NCI-H524 (cell line): ENCODE results near the gene GBA2.
A peak's percentile ranks its signal among the peaks of the same experiment; 100 is the strongest.

Experiments used
- DNase-seq, 2 experiments: peaks; one replicate each; lab custom pipeline; 2025; lab: John Stamatoyannopoulos, UW

The GBA2 gene

DNA sequence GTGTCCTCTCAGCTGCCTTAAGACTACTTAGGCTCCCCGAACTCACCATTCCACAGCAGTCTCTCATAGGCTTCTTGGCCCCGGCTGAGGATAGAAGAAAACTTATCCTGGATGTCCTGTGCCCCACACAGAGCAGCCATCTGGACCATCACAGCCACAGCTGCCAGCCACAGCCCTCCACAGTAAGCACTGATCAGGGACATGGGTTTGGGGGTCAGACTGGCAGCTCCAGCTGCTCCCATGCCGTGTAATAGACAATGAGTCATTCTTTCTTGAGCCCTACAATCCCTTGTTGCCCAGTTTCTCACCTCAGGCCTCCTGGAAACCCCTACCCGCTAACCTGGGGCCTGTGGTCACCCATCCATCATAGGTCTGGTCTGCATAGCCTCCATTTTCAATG lies 10.8 kb downstream of the GBA2 start:
- peak in 1 of 2 experiments; percentile 36 for DNase-seq

DNA sequence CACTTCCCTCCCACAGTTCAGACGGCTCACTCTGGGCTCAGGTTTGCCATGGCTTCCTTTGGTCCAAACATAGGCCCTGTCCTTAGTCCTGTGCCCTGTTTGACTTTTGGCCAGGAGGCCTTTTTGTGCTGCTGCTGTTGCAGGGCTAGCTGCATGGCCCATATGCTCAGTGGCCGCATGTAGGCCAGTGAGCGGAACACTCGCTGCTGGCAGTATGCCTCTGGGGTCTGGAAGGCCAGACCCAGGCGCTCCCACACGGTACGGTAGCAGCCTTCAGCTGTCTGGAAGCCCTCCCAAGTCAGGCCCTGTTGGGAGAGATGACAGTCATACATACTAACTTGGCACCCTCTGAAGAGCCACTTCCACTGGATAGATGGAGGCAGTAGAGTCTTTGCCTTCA lies 11.9 kb downstream of the GBA2 start:
- DNase-seq: no peak

DNA sequence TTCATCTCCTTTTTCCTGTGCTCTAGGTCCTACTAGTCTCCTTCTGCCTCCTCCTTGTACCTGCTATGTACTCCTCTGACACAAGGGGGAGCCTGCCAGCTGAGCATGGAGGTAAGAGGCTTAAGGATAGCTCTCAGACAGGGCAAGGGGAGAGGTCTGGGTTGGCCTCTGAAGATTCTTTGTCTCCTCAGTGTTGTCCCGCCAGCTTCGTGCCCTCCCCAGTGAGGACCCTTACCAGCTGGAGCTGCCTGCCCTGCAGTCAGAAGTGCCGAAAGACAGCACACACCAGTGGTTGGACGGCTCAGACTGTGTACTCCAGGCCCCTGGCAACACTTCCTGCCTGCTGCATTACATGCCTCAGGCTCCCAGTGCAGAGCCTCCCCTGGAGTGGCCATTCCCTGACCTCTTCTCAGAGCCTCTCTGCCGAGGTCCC lies 12.8 kb downstream of the GBA2 start:
- DNase-seq: peak; percentile 71 to 77

GRCh38 chr9:35734096-35734495 lies 14.9 kb downstream of the GBA2 start:
- DNase-seq: no peak

- DNase-seq: peak; percentile 86 to 89
Observed at GRCh38 chr9:35732800-35733541, 16.1 kb downstream of the GBA2 start.

GRCh38 chr9:35732185-35732799 lies 16.7 kb downstream of the GBA2 start, which contains the start of the genes CREB3 and TLN1:
Gene CREB3 (plus strand): TSS chr9:35732666. CDS start chr9:35732773, 107 bp downstream.
Gene TLN1 (minus strand): TSS chr9:35732195. CDS start chr9:35725694, 6,501 bp downstream.
- DNase-seq: peak; percentile 95 to 97

GRCh38 chr9:35731415-35732184 lies 17.4 kb downstream of the GBA2 start:
- DNase-seq: no peak

DNA sequence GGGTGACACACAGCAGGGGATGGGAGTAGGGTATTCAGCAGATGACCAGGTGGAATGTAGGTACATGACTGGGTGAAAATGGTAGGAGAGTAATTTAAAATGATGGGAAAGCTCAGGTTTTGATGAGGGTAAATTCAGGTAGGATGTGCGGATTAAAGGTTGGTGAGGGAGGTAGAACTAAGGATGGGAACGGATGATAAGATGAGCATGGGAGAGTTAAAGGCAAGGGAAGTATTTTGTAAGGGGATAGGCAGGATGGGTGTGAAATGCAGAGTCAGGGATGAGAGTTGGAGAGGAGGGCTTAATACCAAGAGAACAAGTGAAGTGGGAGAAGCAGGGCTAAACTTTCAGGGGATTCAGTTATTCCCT lies 18.6 kb downstream of the GBA2 start:
- no peak for DNase-seq

GRCh38 chr9:35729700-35730485 lies 19.1 kb downstream of the GBA2 start:
- peak in 1 of 2 experiments; percentile 44 for DNase-seq

DNA sequence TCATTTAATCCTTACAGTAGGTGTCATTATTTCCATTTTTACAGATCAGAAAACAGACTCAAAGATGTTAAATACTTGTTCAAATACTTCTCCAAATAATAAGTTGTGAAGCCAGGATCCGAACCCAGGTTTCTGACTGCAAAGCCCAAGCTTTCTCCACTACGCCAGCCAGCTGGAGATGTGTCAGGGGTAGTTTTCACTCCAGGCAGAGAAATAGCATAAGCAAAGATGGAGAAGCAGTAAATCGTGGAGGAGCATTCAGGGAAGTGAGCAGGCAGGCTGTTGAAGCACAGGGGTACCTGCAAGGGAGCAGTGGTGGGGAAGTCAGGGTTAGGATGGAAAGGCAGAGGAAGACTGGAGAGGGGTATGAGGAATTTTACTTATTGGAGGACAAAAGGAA lies 19.9 kb downstream of the GBA2 start:
- DNase-seq: no peak

DNA sequence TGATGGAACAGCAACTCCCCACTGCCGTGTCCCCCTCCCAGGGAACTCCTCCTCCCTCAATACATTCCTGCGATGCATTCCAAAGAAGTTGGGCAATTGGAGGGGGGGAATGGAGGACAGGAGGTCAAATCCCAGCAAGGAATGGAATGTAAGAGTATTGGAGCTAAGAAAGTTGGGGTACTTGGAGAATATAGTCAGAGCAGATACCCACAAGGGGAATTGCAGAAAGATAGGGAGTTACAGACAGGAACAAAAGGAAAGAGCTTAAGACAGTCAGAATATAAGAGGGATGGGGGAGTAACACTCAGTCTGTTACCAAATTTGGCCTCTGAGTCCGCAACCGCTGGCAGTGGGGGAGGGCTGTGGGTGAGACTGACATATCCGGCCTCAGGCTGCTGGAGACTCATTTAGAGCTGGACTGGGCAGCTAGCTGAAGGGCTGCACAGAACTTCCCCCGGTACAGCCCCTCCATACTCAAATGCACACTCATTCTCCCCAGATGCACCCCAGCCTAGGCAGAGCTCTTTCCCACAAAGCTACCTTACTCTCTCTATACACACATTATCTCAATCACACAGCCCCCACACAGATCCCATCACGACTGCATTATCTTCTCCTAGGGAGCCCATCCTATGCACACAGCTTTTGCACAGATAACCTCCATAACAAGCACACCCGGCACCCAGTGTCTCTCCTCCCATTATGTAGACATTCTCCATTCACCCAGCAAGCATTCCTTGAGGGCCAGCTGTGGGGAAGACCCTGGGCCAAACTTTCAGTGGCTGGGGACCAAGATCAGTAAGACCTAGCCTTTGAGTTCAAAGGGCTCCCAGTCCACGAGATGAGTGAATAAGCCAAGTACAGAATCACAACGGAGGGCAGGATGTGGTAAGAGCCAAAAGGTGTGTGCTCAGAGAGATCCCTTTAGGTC lies 20.7 kb downstream of the GBA2 start:
- DNase-seq: no peak

- DNase-seq: no peak
Observed at GRCh38 chr9:35727676-35728040, 21.4 kb downstream of the GBA2 start.

DNA sequence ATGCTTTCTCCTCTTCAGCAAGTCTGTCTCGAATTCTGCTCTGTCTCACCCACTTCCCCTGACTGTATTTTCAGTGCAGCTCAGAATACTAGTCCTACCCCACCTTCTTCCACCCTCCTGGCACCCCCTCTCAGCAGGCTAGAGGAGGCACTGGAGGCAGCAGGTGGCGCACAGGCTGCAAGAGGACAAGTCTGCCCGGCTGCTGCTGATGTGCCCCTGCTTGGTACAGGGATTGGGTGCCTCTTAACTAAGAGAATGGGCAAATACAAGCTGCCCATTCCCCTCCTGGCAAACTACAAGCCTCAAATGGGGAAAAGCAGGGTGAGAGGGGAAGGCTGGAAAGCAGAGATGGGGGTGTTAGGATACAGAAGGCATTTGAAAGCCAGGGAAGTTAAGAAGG lies 22.1 kb downstream of the GBA2 start:
- no peak for DNase-seq

DNA sequence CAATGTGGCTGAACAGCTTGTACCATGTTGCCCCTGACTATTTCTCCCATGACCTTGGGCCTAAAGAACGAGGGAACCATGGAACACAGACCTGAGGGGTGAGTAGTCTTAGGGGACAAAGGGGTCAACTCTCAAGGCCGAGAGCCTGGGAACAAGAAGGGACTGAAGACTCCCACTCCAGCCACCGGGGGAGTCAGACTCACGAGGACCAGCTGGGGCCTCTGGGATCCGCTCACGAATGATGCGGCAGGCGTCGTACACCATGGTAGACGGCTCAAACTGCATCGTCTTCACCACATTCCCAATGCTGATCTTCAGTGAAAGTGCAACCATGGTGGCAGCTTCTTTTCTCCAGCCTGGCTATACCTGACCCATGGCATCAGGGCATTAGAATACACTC lies 23.7 kb downstream of the GBA2 start:
- no peak for DNase-seq

- DNase-seq: no peak
Observed at GRCh38 chr9:35723908-35724307, 25.1 kb downstream of the GBA2 start.

- DNase-seq: no peak
Observed at GRCh38 chr9:35723426-35723825, 25.6 kb downstream of the GBA2 start.

DNA sequence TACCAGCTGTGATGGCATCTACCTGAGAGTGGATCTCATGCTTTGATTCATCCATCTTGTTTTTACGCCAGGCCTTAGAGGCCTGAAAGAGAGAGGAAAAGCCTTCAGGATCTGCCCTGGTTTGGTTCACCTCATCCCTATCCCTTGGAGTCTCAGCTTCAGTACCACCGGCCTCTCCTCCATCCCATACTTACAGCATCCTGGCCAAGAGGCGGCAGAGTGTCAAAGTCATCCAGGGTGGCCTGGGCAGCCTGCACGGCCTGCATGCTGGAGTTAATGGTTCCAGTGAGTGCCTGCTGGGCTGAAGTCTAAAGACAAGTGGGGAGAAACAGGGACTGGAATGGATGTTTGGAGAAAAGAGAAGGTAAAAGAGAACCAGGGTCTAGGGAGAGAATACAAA lies 29.5 kb downstream of the GBA2 start:
- DNase-seq: no peak

GRCh38 chr9:35718721-35719511 lies 30.1 kb downstream of the GBA2 start:
- DNase-seq: no peak

DNA sequence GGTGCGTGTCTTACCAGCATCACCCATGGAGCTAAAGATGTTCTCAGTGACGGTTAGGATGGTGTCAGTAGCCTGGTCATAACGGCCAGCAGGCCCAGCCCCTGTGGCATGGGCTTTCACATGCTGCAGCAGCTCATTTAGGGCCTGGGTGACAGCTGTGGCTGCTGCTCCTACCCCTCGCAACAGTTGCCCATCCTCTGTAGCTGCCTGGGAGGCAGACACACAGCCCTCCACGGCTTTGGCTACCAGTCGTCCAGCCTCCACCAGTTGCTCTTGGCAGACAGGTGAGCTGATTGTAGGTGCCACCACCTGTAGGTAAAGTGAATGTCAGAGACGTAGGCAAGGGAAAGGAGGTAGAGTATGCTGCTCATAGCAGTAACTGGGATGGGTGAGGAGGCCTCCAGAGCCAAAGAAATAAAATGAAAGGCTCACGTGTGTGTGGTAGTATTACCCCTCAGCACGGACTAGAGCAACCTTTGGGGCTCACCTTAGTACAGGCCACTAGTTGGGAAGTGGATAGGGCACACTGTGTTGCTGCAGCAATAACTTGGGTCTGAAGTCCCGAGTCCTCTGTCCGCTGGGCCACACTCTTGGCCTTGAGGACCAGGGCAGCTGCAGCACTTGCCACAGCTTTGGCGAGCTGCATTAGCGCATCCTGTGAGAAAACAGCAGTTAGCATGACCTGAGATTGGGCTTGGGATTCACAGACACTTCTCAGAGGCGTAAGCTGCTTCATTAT lies 31.7 kb downstream of the GBA2 start:
- DNase-seq: no peak
